GM06990 (cell line): ENCODE data around the gene OR2AG2.

Experiments
- DNase-seq: peaks from one replicate; pipeline ENCODE4 v3.0.0-alpha.2; 2011; ENCODE audit not compliant: insufficient read length; ENCODE audit errors: extremely low read depth
- H3K27me3 ChIP-seq: replicated peaks from 2 replicates; pipeline ENCODE4 v1.6.0; 2011; ENCODE audit warnings: low read length; ENCODE audit not compliant: control insufficient read depth, insufficient read depth
- H3K36me3 ChIP-seq: 2 replicates; pipeline ENCODE4 v1.5.1; 2011; ENCODE audit warnings: low read length; ENCODE audit not compliant: control insufficient read depth, insufficient read depth
- H3K4me3 ChIP-seq: replicated peaks from 2 replicates; pipeline ENCODE4 v1.5.1; 2011; ENCODE audit warnings: low read depth, mild to moderate bottlenecking, control low read depth, low read length
- CTCF ChIP-seq: IDR thresholded peaks from 2 replicates; pipeline ENCODE4 v1.5.1; 2011; ENCODE audit warnings: low read length, control low read depth, mild to moderate bottlenecking, inconsistent platforms; ENCODE audit not compliant: insufficient read depth, poor library complexity, severe bottlenecking

Gene OR2AG2

GRCh38 chr11:6727971-6728760, 43.6 kb downstream of the OR2AG2 start:
- no peaks in the 10 kb centered on the region for H3K27me3 ChIP-seq
- no peak for TF ChIP-seq CTCF
- no peak for DNase-seq
- no peak overlapping the region for H3K4me3 ChIP-seq
- H3K36me3 ChIP-seq: peaks cover 2% of the 10 kb centered on the region

- DNase-seq: no peak
- H3K27me3 ChIP-seq: no peaks in the 10 kb centered on the region
- TF ChIP-seq CTCF: no peak
- no peak overlapping the region for H3K4me3 ChIP-seq
- peaks cover 7% of the 10 kb centered on the region for H3K36me3 ChIP-seq
Measured at GRCh38 chr11:6725386-6725896, 46.3 kb downstream of the OR2AG2 start.

- no peak for DNase-seq
- Histone ChIP-seq H3K36me3 (peaks cover 10% of the 10 kb centered on the region), H3K4me3 (no peak overlapping the region), H3K27me3 (no peaks in the 10 kb centered on the region)
- TF ChIP-seq CTCF: no peak
Measured at GRCh38 chr11:6724013-6724412, 47.8 kb downstream of the OR2AG2 start.

GRCh38 chr11:6721343-6721742, 50.4 kb downstream of the OR2AG2 start:
- no peak for DNase-seq
- no peaks in the 10 kb centered on the region for H3K27me3 ChIP-seq
- TF ChIP-seq CTCF: no peak
- H3K36me3 ChIP-seq: peaks cover 8% of the 10 kb centered on the region
- H3K4me3 ChIP-seq: no peak overlapping the region

GRCh38 chr11:6719576-6719975, 52.2 kb downstream of the OR2AG2 start:
- no peak overlapping the region for H3K4me3 ChIP-seq
- no peak for TF ChIP-seq CTCF
- peaks cover 8% of the 10 kb centered on the region for H3K36me3 ChIP-seq
- no peaks in the 10 kb centered on the region for H3K27me3 ChIP-seq
- DNase-seq: no peak
